ENCODE results near the gene IQCE. TPM values are rescaled to one million over a fixed set of nuclear protein-coding genes. Genes with fewer than 3 reads are reported as not detected.

Gene IQCE, protein sequence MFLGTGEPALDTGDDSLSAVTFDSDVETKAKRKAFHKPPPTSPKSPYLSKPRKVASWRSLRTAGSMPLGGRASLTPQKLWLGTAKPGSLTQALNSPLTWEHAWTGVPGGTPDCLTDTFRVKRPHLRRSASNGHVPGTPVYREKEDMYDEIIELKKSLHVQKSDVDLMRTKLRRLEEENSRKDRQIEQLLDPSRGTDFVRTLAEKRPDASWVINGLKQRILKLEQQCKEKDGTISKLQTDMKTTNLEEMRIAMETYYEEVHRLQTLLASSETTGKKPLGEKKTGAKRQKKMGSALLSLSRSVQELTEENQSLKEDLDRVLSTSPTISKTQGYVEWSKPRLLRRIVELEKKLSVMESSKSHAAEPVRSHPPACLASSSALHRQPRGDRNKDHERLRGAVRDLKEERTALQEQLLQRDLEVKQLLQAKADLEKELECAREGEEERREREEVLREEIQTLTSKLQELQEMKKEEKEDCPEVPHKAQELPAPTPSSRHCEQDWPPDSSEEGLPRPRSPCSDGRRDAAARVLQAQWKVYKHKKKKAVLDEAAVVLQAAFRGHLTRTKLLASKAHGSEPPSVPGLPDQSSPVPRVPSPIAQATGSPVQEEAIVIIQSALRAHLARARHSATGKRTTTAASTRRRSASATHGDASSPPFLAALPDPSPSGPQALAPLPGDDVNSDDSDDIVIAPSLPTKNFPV
- polyA plus RNA-seq (2013, experiment 1 of 2; ENCODE audit: insufficient read length), result 11.3 TPM
- 11.0 TPM for polyA plus RNA-seq (2013, experiment 2 of 2; ENCODE audit: insufficient read length)

GRCh38 chr7:2558629-2559282 lies at the start of gene IQCE:
Gene IQCE, plus strand, starts transcription at chr7:2558979. Its CDS starts 203 bp downstream, at chr7:2559182.
- DNase-seq, result peak; percentile 87

DNA sequence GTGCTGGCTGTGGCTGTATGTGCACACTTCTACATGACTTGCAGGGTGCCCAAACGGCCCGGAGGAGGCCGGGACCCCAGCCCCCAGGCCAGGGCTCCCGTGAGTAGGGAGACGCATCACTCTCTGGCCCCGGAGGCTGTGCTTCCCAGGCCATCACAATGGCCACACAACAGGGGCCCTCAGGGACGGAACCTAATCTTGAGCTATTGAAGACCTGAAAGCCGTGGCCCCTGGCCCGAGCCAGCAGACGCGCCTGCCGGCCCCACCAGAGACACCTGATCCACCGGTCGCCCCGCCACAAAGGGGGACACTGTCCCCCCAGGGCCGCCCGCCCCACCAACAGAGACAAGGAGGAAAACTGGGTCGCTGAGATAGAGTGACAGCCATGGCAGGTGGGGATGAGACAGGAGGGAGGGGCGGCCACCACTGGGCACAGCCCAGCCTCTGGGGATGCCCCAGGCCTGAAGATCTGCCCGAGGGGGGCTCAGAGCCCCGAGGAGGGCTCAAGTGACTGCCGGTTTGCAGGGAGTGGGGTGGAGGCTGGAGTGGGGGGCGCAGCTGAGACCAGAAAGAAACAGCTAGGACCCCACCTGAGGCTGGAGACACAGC lies 49.4 kb upstream of the IQCE start:
- no peak for DNase-seq

DNA sequence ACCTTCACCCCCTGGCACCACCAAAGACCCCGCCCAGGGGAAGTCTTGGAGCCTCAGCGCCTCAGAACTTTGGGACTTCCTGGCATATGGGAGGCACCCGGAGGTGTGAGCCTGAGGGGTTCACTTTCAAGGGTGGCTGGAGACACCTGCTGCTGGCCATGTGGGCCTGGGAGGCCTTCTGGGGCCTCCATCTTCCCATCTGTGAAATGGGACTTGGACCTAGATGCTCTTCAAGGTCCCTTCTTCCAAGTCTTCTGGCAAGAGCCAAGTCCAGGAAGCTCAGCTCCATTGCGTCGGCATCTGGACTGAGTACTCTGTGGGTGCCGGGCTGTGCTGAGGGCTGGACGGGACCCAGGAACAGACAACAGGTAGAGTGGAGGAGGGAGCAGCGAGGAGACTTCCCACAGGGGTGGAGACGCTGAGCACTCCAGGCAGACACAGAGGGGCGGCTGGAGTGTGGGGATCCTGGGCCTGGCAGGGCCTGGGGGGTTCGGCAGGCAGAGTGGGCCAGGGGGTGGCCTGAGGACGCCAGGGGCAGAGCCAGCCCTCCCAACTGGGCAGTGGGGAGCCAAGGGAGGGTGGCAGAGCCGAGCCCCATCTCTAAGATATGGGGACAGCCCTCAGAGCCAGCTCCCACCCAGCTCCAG lies 48.5 kb upstream of the IQCE start:
- DNase-seq, result no peak

DNA sequence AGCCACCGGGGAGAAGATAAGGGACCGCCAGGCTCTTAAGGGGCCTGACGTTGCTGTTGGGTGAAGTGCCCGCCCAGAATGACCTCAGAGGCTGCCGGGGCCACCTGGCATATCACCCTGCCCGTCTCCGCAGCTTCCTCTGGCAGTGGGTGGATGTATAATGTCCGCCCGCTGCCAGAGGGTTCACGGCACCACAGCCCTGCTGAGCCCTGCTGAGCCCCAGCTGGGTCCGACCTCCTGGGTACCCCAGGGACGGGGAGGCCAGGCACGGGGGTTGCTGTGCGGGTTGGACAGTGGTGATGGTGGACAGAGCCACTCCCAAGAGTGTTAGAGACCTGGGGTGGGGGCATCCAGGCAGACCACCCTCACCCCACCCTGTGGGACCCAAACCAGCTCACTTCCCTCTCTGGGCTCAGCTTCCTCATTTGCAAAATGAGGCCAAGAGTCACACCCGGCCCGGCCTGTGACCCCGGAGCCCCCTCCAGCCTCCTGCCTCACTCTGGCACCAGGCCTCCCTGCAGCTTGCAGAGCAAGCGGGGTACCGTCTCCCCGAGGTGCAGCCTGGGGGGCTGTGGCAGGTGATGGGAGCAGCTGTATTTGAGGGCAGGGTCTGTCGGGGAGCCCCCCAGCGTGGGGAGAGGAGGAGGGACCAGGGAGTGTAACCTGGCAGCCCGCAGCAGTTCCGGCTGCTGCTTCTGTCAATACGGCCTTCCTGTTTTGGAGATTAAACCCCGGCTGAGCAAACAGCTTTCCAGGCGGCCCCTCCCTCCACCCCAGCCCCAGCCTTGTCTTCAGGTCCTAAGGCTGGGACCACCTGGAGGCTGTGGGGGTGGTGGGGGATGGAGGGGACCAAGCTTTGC lies 47.6 kb upstream of the IQCE start:
- no peak for DNase-seq

GRCh38 chr7:2511769-2512168 lies 47.0 kb upstream of the IQCE start:
- DNase-seq, result no peak

DNA sequence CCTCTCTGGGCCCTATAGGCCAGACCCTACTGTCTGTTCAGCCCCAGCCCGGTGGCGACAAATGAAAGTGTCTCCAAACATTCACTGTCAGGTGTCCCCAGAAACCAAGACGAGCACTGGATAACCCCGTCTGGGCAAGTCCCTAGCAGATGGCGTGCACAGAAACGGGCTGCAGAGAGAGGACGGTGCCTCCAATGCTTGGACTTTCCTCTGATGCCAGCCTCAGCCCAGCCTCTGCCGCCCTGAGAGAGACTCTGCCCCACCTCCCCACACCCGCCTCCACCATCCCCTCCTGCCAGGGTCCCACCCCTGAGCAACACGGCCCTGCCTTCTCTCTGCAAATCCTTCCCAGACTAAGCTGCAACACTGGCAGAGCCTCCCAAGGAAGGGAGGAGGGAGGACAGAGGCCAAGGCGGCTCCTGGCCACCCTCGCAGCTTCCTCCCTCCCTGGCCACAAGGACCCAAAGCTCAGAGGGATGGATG lies 46.6 kb upstream of the IQCE start:
- no peak for DNase-seq

- no peak for DNase-seq
Observed at GRCh38 chr7:2512713-2513112, 46.1 kb upstream of the IQCE start.

DNA sequence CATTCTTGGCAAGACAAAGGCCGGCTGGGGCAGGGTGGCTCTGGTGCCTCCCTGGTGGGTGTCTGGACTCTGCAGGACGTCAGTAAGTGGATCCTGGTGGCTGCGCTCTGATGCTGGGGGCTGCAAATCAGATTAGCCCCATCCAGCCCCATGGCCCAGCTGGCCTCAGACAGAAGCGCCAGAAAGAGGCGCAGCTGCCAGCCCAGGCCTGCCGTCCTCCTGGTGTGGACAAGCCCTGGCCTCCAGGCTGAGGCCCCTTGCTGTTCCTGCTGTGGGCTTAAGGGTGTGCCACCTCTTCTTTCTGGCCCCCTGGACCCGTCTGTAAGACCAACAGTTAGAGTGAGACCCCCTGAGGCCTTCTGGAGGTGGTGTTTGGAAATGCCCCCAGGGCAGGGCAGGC lies 45.1 kb upstream of the IQCE start:
- no peak for DNase-seq

- DNase-seq, result no peak
Observed at GRCh38 chr7:2514473-2515423, 44.0 kb upstream of the IQCE start.

GRCh38 chr7:2515424-2516193 lies 43.2 kb upstream of the IQCE start:
- DNase-seq, result no peak

GRCh38 chr7:2516194-2516555 lies 42.6 kb upstream of the IQCE start:
- no peak for DNase-seq

GRCh38 chr7:2517026-2517425 lies 41.8 kb upstream of the IQCE start:
- DNase-seq, result peak; percentile 98

- DNase-seq, result peak; percentile 75
Observed at GRCh38 chr7:2517678-2518507, 40.9 kb upstream of the IQCE start.

GRCh38 chr7:2518737-2519118 lies 40.1 kb upstream of the IQCE start:
- DNase-seq, result no peak

DNA sequence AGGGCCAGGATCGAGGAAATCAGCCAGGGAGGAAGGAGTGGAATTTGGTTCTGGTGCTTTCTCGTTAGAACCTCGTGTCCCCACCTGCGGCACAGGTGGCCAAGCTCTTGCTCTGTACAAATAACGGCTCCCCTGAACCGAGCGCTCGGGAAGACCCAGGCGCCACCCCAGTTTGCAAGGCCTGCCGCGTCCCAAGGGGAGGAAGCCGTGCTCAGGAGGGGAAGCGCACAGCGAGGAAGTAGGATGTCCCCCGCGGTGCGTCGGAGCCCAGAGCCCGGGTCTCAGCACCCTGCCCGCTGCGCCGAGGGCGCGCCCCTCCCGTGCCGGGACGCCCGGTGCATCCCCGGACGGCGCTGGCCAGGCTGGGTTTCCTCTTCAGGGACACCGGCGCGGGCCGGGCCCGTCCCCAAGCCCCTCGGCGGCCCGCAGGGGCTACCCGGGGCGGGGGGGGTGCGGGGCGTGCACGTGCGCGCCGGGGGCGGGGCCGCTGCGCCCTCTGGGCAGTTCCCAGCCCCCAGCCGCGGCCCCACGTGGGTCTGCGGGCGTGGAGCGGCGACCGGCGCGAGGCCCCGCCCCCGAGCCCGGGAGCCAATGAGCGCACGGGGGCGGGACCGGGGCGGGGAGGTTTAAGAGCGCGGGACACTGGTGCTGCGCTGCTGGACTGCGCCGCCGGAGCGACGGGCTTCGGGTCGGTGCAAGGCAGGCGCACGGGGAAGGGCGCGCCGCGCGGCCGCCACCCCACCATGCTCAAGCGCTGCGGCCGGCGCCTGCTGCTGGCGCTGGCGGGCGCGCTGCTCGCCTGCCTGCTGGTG lies 39.5 kb upstream of the IQCE start, which contains the start of gene LFNG:
Gene LFNG (plus strand): TSS at position 656 of the 812 bp plus-strand sequence. CDS start 88 bp downstream, at position 744.
- peak; percentile 93 for DNase-seq

- DNase-seq, result no peak
Observed at GRCh38 chr7:2520131-2520760, 38.5 kb upstream of the IQCE start.

Data from fibroblast of skin of abdomen (primary cell).